Medulla oblongata (tissue), 1 donor: ENCODE results near the gene COG4.

ENCODE experiments used
- DNase-seq: peaks from one replicate; pipeline ENCODE4 v3.0.0-alpha.2; 2015; ENCODE audit errors: extremely low spot score

COG4 gene

DNA sequence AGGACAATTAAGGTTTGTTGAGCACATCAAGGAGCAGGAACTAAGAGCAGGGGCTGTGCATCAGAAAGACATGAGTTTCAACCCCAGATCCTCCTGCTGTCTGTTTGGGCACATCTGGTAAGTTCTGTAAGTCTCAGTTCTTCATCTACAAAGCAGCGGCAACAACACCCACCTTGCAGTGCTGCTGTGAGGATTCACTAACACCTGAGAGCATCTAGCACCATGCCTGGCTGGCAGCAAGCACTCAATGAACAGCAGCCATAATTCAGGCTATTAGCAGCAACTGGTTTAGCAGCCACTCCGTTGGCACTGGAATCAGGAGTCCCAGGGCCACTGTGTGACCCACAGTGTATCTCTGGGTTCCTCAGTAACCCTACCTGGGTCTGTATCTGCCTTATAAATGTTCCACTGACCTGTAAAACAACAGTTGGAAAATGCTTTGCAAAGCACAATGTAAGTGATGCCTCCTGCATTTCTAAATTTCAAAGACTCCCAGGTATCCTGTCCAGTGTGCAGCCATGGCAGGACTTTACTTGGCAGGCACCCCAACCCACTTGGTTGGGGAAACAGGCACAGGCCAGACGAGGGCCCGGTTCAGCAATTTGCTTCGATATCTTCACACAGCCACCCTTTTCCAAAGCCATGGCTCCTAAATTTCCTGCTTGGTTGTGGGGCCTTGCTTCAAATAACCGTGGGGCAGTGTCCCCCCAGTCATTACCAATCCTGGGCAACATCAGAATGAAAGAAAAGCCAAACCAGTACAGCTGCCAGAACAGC, 88.7 kb downstream of the COG4 start:
- DNase-seq, result no peak

DNA sequence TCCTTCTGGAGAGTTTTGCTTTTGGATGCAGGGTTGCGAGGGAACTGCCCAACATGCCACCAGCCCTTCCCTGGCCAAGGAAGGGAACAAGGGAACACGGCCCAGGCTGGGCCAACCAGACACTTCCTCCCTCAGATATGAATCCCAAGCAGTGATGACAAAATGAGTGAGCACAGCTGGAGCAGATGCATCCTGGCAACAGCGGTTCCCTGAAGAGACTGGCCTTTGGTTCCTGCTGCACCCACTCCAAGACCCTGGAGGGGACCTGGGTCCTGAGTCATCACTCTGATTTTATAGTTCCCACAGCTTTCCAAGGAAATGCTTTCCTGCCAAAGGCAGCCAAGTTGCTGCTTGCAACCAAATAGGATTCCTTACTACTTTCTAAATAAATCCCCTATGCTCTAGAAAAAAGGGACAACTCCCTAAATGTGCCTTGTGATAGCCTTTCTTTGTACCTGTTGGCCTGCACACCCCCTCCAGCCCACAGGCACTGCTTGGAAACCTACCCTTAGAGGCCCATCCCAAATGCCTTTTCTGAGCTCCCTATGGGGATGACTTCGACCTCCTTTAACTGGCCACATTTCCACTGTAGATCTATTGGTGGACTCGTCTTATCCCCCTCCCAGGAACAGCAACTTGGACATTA, 89.8 kb downstream of the COG4 start:
- no peak for DNase-seq

DNA sequence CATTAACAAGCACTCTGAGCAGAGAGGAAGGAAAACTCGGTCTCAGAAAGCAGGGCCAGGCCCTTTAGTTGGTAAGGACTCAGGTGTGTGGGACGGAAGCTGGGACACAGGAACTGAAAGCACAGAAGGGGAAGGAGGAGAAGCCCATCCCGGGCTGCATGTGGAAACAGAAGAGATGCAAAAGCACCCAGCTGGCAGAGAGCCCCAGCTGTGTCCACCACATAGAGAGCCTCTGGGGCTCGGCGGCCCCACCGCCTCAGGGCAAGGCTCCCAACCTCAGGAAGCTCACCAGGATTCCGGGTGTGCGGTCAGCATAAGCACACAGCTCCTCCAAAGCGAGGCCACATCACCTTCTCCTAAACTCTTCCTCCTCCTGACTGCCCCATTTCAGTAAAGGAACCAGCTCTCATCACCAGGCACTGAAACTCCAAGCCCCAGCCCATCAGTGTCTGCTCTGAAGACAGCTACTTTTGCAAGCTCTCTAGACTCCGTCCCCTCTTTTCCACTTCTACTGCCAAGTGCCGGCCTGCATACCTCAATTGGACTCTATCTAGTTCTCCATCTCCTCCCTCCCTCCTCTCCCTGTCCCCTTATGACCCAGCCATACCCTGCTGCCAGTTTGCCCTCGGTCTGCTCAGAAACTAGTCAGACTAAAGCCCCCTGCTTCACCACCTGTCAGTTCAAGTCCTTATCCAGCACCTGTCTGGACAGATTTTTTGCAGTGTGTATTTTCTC, 90.5 kb downstream of the COG4 start:
- peak; percentile 29 for DNase-seq

DNA sequence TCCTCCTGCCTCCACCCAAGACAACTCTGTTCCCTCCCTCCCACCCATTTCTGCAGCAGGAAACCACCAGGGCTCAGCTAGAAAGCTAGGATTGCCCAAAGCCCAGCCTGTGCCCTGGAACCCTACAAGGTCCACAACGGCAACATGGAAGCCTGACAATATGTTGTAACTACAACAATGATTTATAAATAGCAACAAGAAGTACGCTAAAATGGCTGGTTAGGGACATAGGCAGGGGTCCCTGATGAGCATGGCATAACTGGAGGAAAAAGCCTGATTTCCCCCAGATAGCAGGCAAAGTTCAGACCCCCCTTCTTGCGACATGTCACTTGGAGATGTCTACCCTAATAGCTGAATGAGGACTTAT, 91.0 kb downstream of the COG4 start:
- no peak for DNase-seq

DNA sequence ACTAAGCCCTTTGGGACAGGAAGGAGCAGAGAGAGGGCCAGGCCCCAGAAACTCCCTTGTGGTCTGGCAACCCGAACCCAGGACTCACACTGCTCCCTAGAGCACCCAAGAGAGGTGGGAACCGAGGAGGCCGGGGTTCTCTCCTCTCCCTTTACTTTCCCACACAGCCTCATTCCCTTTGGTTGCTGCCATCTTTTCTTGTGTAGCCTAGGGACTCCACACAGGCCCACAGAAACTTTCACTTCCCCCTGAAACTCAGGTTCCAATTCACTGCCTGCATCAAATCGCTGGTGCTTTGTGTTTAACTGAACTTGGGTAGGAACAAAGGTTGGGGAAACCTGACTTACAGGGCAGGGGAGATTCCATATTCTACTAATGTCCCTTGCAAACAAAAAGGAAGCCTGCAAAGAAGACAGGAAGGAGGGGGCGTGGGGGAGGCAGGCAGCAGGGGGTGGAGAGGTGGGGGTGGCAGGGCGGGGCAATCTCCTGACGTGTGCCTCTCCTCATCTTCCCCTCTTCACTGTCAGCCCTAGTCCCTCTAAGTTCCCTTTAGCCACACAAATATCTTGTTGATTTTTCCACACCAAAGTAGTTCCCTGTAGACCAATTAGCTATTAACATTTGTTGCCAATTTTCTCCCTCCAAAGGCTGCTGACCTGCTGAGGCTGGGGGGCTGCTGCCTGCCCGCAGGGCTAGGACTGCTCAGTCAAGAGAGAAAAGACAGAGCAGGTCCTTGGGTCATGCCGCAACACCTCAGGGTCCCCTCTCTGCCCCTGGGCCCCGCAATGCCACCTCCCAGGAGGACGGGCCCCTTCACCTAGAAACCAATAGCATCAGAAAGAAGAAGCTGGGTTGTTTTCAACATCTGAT, 92.5 kb downstream of the COG4 start:
- peak; percentile 56 for DNase-seq
